ENCODE measurements around the gene NIF3L1. TPM values are rescaled to one million over a fixed set of nuclear protein-coding genes. Genes with fewer than 3 reads are reported as not detected.

The NIF3L1 gene
- total and polyA plus RNA-seq, 2 of the 13 experiments (the other 11 are each of a cell fraction or from before 2014, with no cell fraction given), result 67.9 to 75.2 TPM

DNA sequence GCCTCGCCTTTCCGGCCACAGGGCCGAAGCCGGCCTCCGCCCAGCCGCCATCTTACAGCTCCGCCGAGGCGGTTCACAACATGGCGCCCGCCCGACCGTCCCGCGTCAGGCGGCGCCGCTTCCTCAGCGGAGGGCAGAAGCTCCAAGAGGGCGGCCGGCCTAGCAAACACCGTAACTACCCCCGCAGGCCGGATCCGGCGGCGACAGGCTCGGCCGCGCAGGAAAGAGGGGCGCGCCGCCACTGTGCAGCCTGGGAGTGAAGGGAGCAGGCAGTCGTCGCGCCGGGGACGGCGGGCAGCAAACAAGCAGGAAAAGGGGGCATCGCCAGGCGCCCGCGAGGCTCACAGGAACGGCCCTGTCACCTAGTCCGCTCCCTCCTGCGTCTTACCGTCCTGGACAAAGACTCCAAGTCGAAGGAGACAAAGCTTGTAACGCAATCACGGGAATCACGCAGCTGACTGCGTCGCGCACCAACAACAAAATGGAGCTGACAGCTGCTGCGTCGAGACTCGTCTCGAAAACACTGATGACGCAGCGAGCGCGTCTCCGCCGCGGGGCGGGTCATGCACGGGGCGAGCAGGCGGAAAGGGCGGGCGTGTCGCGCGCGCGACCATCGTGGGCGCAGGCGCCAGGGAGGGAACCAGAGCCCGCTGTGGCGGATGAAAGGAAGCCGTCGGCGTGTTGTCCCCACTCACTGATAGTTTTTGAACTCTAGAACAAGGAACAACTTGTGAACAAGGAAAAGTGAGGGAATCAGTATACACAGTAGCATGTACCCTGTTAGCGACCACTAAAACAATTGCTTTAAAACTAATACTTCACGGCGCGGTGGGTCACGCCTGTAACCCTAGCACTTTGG is 24.8 kb upstream of the NIF3L1 start, which contains the start of gene CLK1 (continued):
- TF ChIP-seq NR1H2 (CRISPR knock-in tag; IDR thresholded peaks at IDR 0.05; ENCODE audit: borderline replicate concordance, low read depth) (no peak), RNF2 (conservative IDR thresholded peaks at IDR 0.05; ENCODE audit: low read depth) (peak; percentile 55), ZNF382 (CRISPR knock-in tag; IDR thresholded peaks at IDR 0.05; ENCODE audit: borderline replicate concordance) (no peak), MAFK (conservative IDR thresholded peaks at IDR 0.05 in 1 of 2, IDR thresholded peaks at IDR 0.05 in 1 of 2; ENCODE audit: low read length in 2 of 2) (peak; percentile 31 to 36; a peak in 2 of 4 replicates), ZNF121 (CRISPR knock-in tag; IDR thresholded peaks at IDR 0.05) (no peak; the same call in 1 of the 2 replicates), NR3C1 (CRISPR knock-in tag; IDR thresholded peaks at IDR 0.05) (no peak), PRPF4 (IDR thresholded peaks at IDR 0.05; ENCODE audit: low read depth, low read length, poor library complexity, severe bottlenecking) (peak; percentile 64), KLF12 (CRISPR knock-in tag; IDR thresholded peaks at IDR 0.05; ENCODE audit: borderline replicate concordance) (peak; percentile 99), SAFB2 (CRISPR knock-in tag; IDR thresholded peaks at IDR 0.05; ENCODE audit: borderline replicate concordance, low read depth) (peak; percentile 73), FOSL1 (CRISPR knock-in tag; IDR thresholded peaks at IDR 0.05; ENCODE audit: borderline replicate concordance) (peak; percentile 68; the same call in 1 of the 2 replicates), ZNF850 (CRISPR knock-in tag; conservative IDR thresholded peaks at IDR 0.05) (no peak; the same call in 1 of the 2 replicates), CENPX (CRISPR knock-in tag; IDR thresholded peaks at IDR 0.05) (no peak), TAF15 (IDR thresholded peaks at IDR 0.05; ENCODE audit: low read depth, low read length, poor library complexity, severe bottlenecking) (peak; percentile 58)
- TF ChIP-seq, protein P1, sequence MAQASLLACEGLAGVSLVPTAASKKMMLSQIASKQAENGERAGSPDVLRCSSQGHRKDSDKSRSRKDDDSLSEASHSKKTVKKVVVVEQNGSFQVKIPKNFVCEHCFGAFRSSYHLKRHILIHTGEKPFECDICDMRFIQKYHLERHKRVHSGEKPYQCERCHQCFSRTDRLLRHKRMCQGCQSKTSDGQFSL (CRISPR knock-in tag; IDR thresholded peaks at IDR 0.05), result peak; percentile 76
- TF ChIP-seq, protein P2, sequence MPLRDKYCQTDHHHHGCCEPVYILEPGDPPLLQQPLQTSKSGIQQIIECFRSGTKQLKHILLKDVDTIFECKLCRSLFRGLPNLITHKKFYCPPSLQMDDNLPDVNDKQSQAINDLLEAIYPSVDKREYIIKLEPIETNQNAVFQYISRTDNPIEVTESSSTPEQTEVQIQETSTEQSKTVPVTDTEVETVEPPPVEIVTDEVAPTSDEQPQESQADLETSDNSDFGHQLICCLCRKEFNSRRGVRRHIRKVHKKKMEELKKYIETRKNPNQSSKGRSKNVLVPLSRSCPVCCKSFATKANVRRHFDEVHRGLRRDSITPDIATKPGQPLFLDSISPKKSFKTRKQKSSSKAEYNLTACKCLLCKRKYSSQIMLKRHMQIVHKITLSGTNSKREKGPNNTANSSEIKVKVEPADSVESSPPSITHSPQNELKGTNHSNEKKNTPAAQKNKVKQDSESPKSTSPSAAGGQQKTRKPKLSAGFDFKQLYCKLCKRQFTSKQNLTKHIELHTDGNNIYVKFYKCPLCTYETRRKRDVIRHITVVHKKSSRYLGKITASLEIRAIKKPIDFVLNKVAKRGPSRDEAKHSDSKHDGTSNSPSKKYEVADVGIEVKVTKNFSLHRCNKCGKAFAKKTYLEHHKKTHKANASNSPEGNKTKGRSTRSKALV (CRISPR knock-in tag; IDR thresholded peaks at IDR 0.05), result peak; percentile 98
- TF ChIP-seq, protein P3, sequence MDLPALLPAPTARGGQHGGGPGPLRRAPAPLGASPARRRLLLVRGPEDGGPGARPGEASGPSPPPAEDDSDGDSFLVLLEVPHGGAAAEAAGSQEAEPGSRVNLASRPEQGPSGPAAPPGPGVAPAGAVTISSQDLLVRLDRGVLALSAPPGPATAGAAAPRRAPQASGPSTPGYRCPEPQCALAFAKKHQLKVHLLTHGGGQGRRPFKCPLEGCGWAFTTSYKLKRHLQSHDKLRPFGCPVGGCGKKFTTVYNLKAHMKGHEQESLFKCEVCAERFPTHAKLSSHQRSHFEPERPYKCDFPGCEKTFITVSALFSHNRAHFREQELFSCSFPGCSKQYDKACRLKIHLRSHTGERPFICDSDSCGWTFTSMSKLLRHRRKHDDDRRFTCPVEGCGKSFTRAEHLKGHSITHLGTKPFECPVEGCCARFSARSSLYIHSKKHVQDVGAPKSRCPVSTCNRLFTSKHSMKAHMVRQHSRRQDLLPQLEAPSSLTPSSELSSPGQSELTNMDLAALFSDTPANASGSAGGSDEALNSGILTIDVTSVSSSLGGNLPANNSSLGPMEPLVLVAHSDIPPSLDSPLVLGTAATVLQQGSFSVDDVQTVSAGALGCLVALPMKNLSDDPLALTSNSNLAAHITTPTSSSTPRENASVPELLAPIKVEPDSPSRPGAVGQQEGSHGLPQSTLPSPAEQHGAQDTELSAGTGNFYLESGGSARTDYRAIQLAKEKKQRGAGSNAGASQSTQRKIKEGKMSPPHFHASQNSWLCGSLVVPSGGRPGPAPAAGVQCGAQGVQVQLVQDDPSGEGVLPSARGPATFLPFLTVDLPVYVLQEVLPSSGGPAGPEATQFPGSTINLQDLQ (CRISPR knock-in tag; IDR thresholded peaks at IDR 0.05), result peak; percentile 96
- TF ChIP-seq, protein P4, sequence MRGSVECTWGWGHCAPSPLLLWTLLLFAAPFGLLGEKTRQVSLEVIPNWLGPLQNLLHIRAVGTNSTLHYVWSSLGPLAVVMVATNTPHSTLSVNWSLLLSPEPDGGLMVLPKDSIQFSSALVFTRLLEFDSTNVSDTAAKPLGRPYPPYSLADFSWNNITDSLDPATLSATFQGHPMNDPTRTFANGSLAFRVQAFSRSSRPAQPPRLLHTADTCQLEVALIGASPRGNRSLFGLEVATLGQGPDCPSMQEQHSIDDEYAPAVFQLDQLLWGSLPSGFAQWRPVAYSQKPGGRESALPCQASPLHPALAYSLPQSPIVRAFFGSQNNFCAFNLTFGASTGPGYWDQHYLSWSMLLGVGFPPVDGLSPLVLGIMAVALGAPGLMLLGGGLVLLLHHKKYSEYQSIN (CRISPR knock-in tag; IDR thresholded peaks at IDR 0.05; ENCODE audit: borderline replicate concordance), result peak; percentile 78; the same call in 1 of the 2 replicates
- TF ChIP-seq, protein P5, sequence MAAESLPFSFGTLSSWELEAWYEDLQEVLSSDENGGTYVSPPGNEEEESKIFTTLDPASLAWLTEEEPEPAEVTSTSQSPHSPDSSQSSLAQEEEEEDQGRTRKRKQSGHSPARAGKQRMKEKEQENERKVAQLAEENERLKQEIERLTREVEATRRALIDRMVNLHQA (CRISPR knock-in tag; IDR thresholded peaks at IDR 0.05), result no peak
